H9 (cell line): ENCODE results near the gene ASAP3. TPM values are rescaled to one million over a fixed set of nuclear protein-coding genes. Genes with fewer than 3 reads are reported as not detected.

Source experiments
- total RNA-seq: library from RNA; stranded (reverse); gene quantifications from 2 replicates; pipeline ENCODE4 v1.2.1, GENCODE V29; 2021

ASAP3 gene
- total RNA-seq, 1 experiment from 2014 or later, result 26.7 TPM

Other genes starting within 250 kb of the ASAP3 start
- 196 and 197 TPM in 2 replicates for gene HNRNPR, start 139.9 kb downstream of the ASAP3 start, total RNA-seq
- gene ZNF436, start 114.3 kb downstream of the ASAP3 start, total RNA-seq, result 0.44 and 0.52 TPM in 2 replicates
- 0.29 and 0.37 TPM in 2 replicates for gene TCEA3, start 59.4 kb downstream of the ASAP3 start, total RNA-seq
- gene E2F2, start 47.1 kb upstream of the ASAP3 start, total RNA-seq, result 5.1 TPM in 2 replicates
- 113 and 119 TPM in 2 replicates for gene ID3, start 75.3 kb upstream of the ASAP3 start, total RNA-seq
- 1,617 and 1,618 TPM in 2 replicates for gene RPL11, start 207.6 kb upstream of the ASAP3 start, total RNA-seq